HepG2 (cell line): ENCODE results near the gene FUOM. TPM values are rescaled to one million over a fixed set of nuclear protein-coding genes. Genes with fewer than 3 reads are reported as not detected.

ENCODE experiments used
- AHR ChIP-seq: IDR thresholded peaks from 2 replicates; pipeline ENCODE4 v1.6.1; 2018; ENCODE audit warnings: missing genetic modification reagents, missing compliant biosample characterization
- BCL6 ChIP-seq: IDR thresholded peaks from 2 replicates; pipeline ENCODE4 v1.6.1; 2016; ENCODE audit warnings: missing genetic modification reagents, missing compliant biosample characterization
- HNRNPH1 ChIP-seq: fragments of 200-400 bp; formaldehyde crosslinking; optimal IDR thresholded peaks from 2 replicates; pipeline ENCODE3; 2017; ENCODE audit warnings: mild to moderate bottlenecking, low read depth, low read length
- KDM4B ChIP-seq: sonication (generic); formaldehyde crosslinking; IDR thresholded peaks from 2 replicates; pipeline ENCODE4 v1.4.0; 2020; ENCODE audit warnings: missing genetic modification reagents
- NFATC3 ChIP-seq: sonication (generic); formaldehyde crosslinking; IDR thresholded peaks from 2 replicates; pipeline ENCODE4 v1.5.1; 2020; ENCODE audit warnings: mild to moderate bottlenecking, missing genetic modification reagents
- SMARCE1 ChIP-seq: fragments of 450-650 bp; IDR thresholded peaks from 2 replicates; pipeline ENCODE4 v1.6.1; 2017; ENCODE audit warnings: borderline replicate concordance
- SOX13 ChIP-seq, 3 experiments: fragments of 450-650 bp in 1 of 3; sonication (generic) in 1 of 3; formaldehyde crosslinking in 1 of 3; IDR thresholded peaks in 2 of 3; conservative IDR thresholded peaks in 1 of 3; 2 replicates each; pipeline versions ENCODE4 v1.5.0 to v1.6.1; 2016 to 2020; ENCODE audit warnings: antibody characterized with exemption in 1 of 3, mild to moderate bottlenecking in 1 of 3, missing compliant biosample characterization in 1 of 3, missing genetic modification reagents in 1 of 3, moderate library complexity in 1 of 3
- ZBTB21 ChIP-seq: sonication (generic); formaldehyde crosslinking; IDR thresholded peaks from 2 replicates; pipeline ENCODE4 v1.4.0; 2020; ENCODE audit warnings: missing genetic modification reagents
- ZMYM4 ChIP-seq: sonication (generic); formaldehyde crosslinking; IDR thresholded peaks from 2 replicates; pipeline ENCODE4 v1.8.1; 2023; ENCODE audit warnings: mild to moderate bottlenecking, missing genetic modification reagents
- ZNF264 ChIP-seq: sonication (generic); formaldehyde crosslinking; IDR thresholded peaks from 2 replicates; pipeline ENCODE4 v1.4.0; 2020; ENCODE audit warnings: missing genetic modification reagents
- ZNF709 ChIP-seq: sonication (generic); formaldehyde crosslinking; IDR thresholded peaks from 2 replicates; pipeline ENCODE4 v1.5.0; 2020; ENCODE audit warnings: mild to moderate bottlenecking, missing genetic modification reagents
- ZNF775 ChIP-seq: sonication (generic); formaldehyde crosslinking; IDR thresholded peaks from 2 replicates; pipeline ENCODE4 v1.4.0; 2020; ENCODE audit warnings: missing genetic modification reagents, mild to moderate bottlenecking, moderate library complexity, borderline replicate concordance
- ZNF788 ChIP-seq: sonication (generic); formaldehyde crosslinking; IDR thresholded peaks from 2 replicates; pipeline ENCODE4 v1.5.0; 2020; ENCODE audit warnings: mild to moderate bottlenecking, missing genetic modification reagents, borderline replicate concordance
- polyA plus RNA-seq, 8 experiments: library from polyadenylated mRNA; depleted of rRNA in 3 of 8; stranded (reverse) in 7 of 8; unstranded in 1 of 8; fragments of >200 nt; fragmentation: Illumina TruSeq in 4 of 8; extraction: Trizol in 4 of 8; gene quantifications; 2 replicates each; pipeline versions ENCODE4 v1.2.1 to v1.2.3, GENCODE V29; 2011 to 2016; ENCODE audit warnings: low read depth in 4 of 8, missing spikeins in 1 of 8, mixed read lengths in 1 of 8; ENCODE audit not compliant: insufficient read depth in 1 of 8
- total RNA-seq, 5 experiments: library from RNA; depleted of rRNA; stranded (reverse); fragments of >200 nt; fragmentation: Illumina TruSeq; extraction: Trizol; gene quantifications; 2 replicates each; pipeline ENCODE4 v1.2.3, GENCODE V29; 2016; ENCODE audit warnings: low read depth in 1 of 5
- TF ChIP-seq, protein P1 (sequence below): fragments of 450-650 bp; IDR thresholded peaks from 2 replicates; pipeline ENCODE4 v1.6.1; 2017
- TF ChIP-seq, protein P2 (sequence below): sonication (generic); formaldehyde crosslinking; IDR thresholded peaks from 2 replicates; pipeline ENCODE4 v1.8.1; 2023; ENCODE audit warnings: missing genetic modification reagents, mild to moderate bottlenecking, borderline replicate concordance
- TF ChIP-seq, protein P3 (sequence below): sonication (generic); formaldehyde crosslinking; IDR thresholded peaks from 2 replicates; pipeline ENCODE4 v1.4.0; 2020; ENCODE audit warnings: missing genetic modification reagents
- TF ChIP-seq, protein P4 (sequence below): sonication (generic); formaldehyde crosslinking; IDR thresholded peaks from 2 replicates; pipeline ENCODE4 v1.5.1; 2020; ENCODE audit warnings: mild to moderate bottlenecking, missing genetic modification reagents
- TF ChIP-seq, protein P5 (sequence below): sonication (generic); formaldehyde crosslinking; IDR thresholded peaks from 2 replicates; pipeline ENCODE4 v1.4.0; 2020; ENCODE audit warnings: mild to moderate bottlenecking, missing genetic modification reagents, borderline replicate concordance
- TF ChIP-seq, protein P6 (sequence below): sonication (generic); IDR thresholded peaks from 2 replicates; pipeline ENCODE4 v1.6.1; 2016; ENCODE audit warnings: low read depth, borderline replicate concordance

Gene FUOM
- total and polyA plus RNA-seq, 2 of the 13 experiments (the other 11 are each of a cell fraction or from before 2014, with no cell fraction given), result 27.5 to 60.4 TPM

DNA sequence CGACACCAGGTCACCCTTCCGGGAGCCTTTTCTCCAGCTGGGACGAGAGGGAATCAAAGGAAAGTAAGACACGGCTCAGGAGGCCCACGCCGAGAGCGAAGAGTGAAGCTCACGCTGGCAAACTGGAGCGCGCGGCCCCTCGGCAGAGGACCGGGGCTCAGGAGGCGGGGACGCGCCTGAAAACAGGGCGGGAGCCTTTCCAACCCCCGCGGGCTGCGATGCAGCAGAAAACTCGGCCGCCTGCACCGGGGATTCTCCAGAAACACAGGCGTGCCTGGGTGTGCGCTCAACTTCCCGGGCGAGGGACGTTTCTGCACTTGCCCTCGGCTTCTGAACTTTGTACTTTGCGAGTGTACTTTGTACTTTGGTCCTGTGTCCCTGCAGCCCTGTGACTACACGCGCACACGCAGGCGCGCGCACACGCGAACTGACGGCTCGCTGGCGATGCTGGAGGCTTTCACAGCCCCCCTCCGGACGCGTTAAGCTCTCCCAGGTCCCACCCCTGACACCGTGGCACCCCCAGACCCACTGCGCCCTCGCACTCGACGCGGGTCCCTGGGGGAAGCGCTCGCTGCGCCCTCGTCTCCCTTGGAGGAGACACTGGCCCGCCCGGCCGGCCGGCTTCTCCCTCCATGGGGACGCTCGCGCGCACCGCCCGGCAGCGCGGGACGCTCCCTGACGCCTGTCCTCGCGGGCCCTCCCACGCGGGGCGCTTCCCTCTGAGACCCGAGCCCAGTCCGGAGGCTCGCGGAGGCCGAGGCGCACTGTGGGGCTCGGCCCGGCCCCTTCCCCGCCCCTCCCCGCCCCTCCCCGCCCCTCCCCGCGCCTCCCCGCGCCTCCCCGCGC is 20.7 kb upstream of the FUOM start (continued):
- TF ChIP-seq, protein P1, sequence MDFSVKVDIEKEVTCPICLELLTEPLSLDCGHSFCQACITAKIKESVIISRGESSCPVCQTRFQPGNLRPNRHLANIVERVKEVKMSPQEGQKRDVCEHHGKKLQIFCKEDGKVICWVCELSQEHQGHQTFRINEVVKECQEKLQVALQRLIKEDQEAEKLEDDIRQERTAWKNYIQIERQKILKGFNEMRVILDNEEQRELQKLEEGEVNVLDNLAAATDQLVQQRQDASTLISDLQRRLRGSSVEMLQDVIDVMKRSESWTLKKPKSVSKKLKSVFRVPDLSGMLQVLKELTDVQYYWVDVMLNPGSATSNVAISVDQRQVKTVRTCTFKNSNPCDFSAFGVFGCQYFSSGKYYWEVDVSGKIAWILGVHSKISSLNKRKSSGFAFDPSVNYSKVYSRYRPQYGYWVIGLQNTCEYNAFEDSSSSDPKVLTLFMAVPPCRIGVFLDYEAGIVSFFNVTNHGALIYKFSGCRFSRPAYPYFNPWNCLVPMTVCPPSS, result no peak
- TF ChIP-seq, protein P2, sequence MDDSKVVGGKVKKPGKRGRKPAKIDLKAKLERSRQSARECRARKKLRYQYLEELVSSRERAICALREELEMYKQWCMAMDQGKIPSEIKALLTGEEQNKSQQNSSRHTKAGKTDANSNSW (CRISPR knock-in tag), result peak; percentile 26; the same call in 1 of the 2 replicates
- TF ChIP-seq, protein P3, sequence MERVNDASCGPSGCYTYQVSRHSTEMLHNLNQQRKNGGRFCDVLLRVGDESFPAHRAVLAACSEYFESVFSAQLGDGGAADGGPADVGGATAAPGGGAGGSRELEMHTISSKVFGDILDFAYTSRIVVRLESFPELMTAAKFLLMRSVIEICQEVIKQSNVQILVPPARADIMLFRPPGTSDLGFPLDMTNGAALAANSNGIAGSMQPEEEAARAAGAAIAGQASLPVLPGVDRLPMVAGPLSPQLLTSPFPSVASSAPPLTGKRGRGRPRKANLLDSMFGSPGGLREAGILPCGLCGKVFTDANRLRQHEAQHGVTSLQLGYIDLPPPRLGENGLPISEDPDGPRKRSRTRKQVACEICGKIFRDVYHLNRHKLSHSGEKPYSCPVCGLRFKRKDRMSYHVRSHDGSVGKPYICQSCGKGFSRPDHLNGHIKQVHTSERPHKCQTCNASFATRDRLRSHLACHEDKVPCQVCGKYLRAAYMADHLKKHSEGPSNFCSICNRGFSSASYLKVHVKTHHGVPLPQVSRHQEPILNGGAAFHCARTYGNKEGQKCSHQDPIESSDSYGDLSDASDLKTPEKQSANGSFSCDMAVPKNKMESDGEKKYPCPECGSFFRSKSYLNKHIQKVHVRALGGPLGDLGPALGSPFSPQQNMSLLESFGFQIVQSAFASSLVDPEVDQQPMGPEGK (CRISPR knock-in tag), result no peak
- TF ChIP-seq AHR (no peak), ZBTB21 (CRISPR knock-in tag) (no peak), BCL6 (peak; percentile 32; the same call in 1 of the 2 replicates), ZNF264 (CRISPR knock-in tag) (peak; percentile 38; the same call in 1 of the 2 replicates), ZMYM4 (CRISPR knock-in tag) (peak; percentile 52; the same call in 1 of the 2 replicates), SOX13 (IDR thresholded peaks at IDR 0.05) (no peak), SOX13 (CRISPR knock-in tag; conservative IDR thresholded peaks at IDR 0.05 in 1 of 2, IDR thresholded peaks at IDR 0.05 in 1 of 2) (no peak), ZNF788 (peak; percentile 55; the same call in 1 of the 2 replicates), HNRNPH1 (no peak), ZNF709 (CRISPR knock-in tag) (0 out of 2 replicates have a peak, but pooled peaks have one; percentile 57), ZNF775 (no peak), NFATC3 (CRISPR knock-in tag) (0 out of 2 replicates have a peak, but pooled peaks have one; percentile 81), SMARCE1 (no peak), KDM4B (CRISPR knock-in tag) (no peak)
- TF ChIP-seq, protein P4, sequence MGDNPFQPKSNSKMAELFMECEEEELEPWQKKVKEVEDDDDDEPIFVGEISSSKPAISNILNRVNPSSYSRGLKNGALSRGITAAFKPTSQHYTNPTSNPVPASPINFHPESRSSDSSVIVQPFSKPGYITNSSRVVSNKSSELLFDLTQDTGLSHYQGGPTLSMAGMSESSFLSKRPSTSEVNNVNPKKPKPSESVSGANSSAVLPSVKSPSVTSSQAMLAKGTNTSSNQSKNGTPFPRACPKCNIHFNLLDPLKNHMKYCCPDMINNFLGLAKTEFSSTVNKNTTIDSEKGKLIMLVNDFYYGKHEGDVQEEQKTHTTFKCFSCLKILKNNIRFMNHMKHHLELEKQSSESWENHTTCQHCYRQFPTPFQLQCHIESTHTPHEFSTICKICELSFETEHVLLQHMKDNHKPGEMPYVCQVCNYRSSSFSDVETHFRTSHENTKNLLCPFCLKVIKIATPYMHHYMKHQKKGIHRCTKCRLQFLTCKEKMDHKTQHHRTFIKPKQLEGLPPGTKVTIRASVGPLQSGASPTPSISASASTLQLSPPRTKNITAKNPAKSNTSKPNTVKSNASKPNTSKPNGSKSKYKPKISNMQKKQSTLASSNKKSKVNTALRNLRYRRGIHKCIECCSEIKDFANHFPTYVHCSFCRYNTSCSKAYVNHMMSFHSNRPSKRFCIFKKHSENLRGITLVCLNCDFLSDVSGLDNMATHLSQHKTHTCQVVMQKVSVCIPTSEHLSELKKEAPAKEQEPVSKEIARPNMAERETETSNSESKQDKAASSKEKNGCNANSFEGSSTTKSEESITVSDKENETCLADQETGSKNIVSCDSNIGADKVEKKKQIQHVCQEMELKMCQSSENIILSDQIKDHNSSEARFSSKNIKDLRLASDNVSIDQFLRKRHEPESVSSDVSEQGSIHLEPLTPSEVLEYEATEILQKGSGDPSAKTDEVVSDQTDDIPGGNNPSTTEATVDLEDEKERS, result peak; percentile 89; the same call in 1 of the 2 replicates
- TF ChIP-seq, protein P5, sequence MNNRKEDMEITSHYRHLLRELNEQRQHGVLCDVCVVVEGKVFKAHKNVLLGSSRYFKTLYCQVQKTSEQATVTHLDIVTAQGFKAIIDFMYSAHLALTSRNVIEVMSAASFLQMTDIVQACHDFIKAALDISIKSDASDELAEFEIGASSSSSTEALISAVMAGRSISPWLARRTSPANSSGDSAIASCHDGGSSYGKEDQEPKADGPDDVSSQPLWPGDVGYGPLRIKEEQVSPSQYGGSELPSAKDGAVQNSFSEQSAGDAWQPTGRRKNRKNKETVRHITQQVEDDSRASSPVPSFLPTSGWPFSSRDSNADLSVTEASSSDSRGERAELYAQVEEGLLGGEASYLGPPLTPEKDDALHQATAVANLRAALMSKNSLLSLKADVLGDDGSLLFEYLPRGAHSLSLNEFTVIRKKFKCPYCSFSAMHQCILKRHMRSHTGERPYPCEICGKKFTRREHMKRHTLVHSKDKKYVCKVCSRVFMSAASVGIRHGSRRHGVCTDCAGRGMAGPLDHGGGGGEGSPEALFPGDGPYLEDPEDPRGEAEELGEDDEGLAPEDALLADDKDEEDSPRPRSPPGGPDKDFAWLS (CRISPR knock-in tag), result no peak
- TF ChIP-seq, protein P6, sequence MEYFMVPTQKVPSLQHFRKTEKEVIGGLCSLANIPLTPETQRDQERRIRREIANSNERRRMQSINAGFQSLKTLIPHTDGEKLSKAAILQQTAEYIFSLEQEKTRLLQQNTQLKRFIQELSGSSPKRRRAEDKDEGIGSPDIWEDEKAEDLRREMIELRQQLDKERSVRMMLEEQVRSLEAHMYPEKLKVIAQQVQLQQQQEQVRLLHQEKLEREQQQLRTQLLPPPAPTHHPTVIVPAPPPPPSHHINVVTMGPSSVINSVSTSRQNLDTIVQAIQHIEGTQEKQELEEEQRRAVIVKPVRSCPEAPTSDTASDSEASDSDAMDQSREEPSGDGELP, result no peak
